ENCODE results near the gene RGS19.

The RGS19 gene

DNA sequence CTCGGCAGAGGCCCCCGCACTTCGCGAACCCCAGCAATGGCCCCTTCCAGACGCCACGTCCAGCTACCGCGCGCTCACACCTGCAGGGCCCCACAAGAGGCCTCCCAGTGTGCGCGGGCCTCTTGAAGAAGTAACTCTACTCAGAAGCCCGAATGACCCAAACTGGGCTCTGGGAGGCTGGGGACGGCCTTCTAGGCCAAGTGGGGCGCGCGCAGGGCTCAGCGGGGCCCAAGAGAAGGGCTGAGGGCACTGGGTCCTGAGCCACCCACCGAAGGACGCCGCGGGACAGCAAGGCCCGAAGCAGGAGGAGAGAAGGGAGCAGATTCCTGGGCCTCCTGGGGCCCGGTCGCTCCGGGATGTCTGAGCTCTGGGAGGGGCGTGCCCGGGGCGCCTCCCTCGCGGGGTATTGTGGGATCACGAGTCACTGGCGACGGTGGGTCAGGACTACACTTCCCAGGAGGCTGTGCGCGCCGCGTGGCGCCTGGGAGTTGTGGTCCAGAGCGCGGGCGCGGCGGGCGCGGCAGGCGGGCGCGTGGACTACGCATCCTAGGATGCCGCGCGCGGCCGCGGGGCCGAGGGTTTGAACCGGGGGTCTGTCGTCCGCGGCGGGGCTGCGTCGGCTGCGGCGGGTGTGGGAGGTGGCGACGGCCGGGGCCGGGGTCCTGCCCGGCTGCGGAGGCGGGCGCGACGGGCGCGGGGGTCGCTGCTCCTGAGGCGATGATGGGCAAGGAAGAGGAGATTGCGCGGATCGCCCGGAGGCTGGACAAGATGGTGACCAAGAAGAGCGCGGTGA, 16.5 kb downstream of the RGS19 start, which contains the start of gene TCEA2:
Gene TCEA2 (plus strand): TSS at position 603 of the 793 bp plus-strand sequence. CDS start 115 bp downstream, at position 718.
- DNase-seq, result peak; percentile 90 to 94

DNA sequence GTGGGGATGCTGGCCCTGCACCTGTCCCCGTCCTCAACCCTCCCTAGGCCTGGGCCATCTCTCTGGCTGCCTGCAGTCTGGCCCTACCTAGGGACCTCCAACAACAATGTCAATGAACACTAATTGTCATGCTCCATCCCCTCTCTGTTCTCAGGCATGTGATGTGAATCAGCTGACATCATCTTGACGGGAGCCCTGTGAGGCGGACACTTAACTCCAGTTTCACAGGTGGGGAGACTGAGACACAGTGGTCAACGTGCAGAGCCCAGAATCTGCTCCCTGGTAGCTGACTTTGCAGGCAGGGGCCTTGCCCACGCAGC, 17.1 kb downstream of the RGS19 start:
- DNase-seq, result no peak

DNA sequence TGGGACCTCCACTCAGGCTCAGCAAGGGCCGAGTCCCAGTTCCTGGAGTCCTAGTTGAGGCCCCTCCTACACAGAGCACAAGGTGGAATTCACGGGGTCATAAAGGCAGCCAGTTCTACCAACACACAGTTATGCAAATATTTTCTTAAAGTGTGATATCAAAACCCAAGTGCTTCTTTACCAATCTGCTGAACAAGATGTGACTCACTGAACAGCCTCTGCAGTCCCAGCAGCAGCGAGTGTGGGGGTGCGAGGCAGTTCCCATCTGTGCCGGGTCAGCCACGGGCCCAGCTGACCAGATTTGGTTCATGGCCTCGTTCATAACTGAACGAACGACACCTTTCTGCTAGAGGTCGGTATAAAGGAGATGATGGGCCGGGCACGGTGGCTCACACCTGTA, 20.8 kb downstream of the RGS19 start:
- peak in 1 of 2 donors; percentile 49 for DNase-seq

DNA sequence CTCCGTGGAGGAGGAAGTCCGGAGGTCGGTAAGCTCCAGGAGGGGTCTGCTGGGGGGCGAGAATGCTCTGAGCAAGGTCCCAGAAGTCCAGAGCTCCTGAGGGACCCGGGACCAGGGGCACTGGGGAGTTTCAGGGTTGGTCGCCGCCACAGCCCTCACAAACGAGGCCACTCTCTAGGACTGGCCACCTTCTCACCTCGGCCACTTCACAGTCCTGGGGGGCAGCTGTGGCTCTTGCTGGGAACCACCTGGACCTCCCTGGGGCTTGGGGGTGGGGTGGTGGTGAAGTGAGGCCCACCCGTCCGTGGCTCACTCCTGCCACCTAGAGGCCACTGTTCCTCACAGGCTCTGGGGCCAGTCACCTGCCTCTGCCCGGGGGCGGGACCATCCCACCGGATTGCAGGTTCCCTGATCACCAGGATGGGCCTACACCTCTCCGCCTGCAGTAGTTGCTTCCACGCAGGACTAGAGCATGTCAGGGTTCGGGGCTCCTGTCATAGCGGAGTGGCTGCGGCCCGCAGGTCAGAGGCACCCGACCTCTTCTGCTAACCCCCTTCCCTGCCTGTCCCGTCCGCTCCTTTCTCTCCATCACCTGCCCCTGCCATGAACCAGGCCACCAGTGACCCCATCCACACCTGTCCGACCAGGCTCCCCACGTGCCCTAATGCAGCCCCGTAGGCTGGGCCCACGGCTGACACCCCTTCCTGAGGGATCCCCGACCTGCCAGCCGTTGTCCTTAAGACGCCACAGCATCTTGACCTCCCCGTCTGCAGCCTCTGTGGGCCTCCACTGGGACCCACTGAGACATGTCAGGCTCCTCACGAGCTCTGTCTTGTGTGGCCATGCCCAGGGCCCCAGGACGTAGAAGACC, 21.5 kb downstream of the RGS19 start:
- DNase-seq, result peak in 1 of 2 donors; percentile 71

DNA sequence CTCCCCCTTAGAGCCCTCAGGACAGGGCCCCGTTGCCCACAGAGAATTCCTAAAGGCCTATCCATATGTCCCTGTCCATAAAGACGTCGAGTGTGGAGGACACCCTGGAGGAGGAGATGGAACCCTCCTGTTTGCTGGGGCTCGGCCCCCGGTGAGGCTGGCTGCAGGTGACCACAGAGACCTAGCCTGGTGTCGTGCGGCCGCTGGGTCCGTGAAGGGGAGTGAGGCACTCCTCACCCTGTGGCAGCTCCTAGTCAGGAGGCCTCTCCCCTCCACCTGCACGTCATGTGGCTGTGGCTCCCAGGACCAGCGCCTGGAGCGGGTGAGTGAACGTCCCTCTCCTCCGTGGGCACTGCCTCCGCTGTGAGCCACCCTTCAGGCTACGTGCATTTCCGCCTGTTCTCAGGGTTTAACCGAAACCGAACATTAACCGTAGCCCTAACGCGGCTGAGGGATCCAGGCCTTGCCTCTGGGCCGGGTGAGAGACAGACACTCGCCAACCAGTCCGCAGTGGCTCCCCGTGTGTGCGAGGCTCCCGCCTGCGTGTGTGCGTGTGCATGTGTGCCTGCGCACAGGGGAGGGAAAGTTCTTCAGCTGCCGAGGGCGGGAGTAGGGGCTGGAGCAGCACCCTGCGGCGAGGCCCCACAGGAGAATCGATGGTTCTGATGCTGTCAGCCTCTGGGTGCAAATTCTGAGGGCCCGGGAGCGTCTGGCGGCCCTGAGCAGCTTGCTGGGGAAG, 22.3 kb downstream of the RGS19 start:
- DNase-seq, result no peak

DNA sequence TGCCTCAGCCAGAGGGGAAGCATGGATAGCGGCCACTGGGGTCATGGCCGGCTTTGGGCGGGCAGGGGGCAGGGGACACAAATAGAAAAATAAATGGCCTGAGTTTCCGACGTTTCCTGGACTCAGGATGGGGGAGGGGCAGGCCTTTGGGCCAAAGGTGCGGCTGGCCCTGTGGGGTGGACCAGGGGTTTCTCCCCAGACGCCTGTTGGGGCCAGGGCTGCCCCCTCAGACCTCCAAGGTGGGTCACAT, 22.8 kb downstream of the RGS19 start:
- DNase-seq, result no peak

DNA sequence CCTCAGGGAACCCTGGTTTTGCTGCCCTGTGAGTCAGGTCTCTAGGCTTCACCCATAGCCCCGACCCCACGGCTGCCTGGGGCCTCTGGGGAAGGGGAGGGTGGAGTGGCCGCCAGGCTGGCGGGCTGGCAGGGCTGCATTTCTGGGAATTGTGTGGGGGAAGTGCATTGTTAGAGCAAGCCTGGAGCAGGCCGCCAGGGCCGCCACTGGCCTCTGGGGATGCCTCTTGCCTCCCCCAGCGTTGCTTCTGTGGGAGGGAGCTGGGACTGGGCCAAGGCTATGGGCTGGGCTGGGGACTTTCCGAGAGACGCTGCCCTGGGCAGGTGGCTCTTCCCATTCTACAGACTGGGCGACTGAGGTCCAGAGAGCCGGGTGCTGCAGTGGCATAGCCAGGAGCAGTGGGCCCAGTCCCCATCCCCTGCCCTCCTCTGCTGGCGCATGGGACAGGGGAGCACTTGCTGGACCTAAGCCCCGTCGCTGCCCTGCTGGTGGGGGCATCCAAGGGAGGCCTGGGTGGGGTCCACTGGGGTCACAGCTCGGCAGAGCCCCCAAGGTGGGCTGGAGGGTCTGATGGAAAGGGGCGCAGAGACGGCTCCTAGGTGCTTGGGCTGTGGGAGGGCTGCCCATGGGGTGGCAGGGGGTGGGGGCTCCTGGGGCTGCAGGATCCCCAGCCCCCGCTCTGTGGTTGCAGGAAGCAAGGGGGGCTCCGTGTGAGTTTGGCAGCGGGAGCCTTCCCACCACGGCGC, 23.3 kb downstream of the RGS19 start:
- no peak for DNase-seq

DNA sequence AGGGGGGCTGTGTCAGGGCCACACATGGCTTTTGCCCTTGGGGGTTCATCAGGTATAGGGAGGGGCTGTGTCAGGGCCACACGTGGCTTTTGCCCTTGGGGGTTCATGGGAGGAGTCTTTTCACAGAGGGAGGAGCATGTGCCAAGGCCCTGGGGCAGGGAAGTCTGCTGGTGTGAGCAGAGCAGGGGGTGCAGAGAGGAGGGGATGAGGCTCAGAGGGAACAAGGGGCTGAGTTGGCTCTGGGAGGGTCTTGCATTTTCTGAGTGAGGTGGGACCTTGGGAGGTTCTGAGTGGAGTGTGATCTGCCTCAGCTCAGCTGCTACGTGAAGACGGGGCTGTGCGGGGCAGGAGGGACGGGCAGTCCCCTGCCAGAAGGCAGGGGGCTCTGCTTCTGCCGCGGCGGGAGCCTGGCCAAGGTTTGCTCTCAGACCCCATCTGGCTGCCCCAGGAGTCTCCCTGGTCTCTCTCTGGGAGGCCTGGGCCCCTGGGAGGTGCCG, 23.9 kb downstream of the RGS19 start:
- no peak for DNase-seq

DNA sequence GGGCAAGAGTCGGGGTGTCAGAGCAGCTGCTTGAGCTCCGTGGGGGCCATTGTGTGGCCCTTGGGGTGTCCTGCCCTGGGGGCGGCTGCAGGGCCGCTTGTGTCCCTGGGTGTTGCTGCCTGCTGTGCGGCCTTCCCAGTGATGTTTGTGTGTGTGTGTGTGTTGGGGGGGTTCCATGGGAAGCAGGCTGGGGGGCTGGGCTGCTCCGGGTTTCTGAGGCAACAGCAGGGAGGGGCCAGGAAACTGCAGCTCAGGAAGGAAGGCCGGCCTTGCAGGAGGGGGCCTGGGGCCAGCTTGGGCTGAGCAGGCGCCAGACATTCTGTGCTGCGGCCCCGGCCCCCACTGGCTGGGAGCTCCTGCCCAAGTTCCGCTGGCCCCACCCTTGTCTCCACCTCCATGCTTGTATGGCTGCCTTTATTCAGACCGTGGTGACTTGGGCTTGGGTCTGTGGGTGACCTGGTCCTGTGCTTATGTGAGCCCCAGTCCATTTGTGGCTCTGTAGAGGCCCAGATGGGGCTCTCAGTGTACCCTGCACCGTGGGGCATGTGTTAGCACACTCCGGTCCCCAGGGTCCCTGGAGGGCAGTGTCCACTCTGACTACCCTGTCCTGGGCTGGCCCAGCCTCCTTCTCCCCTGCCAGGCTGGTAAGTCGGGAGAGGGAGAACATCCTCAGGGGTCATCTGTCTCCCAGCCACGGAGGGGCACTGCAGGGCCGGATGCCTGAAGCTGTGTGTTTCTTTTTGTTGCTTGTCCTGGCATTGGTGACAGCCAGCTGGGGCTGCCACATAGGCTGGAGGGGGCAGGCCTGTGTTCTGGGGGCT, 25.3 kb downstream of the RGS19 start:
- DNase-seq, result no peak

DNA sequence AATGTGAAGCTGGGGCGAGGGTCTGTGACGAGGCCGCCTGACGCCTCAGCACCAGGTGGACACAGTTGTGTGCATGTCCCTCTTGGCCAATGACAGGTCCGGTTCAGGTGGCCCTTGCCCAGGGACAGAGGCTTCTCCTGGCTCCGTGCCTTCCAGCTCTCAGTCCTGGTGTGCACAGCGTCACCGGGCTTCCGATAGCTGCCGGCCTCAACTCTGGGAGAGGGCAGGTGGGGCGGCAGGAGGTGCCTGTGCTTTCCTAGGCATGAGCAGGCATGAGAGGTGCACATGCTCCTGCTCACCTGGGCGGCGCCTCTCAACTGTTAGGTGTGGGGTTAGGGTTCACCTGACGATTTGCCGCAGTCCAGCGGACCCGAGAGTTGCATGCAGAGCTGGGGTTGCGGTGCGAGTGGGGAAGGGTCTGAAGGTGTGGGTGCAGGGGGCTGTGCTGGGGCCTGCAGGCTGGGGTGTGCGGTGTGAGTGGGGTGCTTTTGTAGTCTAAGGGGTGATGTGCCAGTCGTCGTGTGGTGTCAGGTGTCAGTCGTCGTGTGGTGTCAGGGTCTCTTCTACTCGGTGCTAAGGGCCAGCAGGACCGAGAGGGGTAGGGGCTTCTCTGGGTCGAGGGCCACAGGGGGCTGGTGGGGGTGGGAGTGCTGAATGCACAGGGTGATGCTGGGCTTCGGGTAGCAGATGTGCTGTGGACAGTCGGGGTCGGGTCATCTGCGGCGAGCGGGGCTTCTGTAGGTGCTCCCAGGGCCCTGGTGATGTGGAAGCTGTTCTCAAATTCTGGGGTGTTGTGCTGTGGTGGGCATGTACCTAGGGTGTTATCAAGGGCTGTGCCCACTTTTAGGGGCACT, 26.1 kb downstream of the RGS19 start:
- no peak for DNase-seq

DNA sequence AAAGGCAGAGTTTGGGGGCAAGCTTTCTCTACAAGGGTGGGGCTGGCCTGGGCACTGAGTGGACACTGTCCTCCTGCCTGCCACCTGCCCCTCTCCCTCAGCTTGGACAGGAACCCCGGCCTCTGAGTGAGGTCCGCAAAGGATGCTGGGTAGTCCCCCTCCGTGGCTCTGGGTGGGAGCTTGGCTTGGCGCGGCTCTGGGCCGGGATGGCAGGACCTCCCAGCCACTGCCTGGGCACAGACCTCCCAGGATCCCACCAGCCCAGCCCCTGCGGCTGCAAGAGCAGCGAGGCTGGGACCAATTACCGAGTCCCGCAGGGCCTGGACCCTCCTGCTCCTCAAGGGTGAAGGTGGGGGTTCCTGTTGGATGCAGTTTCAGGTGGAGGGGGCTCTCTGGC, 27.0 kb downstream of the RGS19 start:
- no peak for DNase-seq

DNA sequence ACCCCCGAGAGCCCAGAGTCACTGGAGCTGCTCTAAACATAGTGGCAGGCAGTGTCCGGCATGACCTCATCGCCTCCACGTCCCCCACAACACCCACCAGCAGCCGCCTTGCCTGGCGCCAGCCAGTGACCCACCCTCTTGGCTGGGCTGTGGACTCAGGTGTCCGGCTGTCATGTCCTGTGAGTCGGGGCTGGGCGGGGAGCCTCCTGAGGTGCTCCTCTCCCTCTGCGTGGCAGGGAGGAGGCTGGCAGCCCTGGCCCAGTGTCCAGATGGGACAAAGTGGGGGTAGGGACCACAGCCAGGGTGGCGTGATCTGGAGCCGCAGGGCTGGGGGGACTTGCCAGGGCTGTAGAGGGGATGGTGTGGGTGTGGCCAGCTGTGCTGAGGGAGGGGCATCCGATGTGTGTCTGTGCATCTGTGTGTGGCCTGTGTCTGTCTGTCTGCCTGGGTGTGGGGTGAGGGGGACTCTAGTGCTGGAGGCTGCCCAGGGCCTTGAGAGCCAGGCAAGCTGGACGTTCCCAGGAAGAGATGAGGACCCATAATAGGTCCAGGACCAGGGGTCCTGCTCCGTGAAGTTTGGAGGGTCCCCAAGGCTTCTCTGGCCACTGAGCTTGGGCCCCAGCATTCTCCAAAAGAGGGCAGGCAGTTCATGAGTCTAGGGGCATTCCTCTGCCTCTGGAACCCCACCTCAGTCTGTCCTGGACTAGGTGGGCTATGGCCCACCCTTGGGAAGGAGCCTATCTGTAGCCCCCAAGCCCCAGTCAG, 27.6 kb downstream of the RGS19 start:
- DNase-seq, result no peak

DNA sequence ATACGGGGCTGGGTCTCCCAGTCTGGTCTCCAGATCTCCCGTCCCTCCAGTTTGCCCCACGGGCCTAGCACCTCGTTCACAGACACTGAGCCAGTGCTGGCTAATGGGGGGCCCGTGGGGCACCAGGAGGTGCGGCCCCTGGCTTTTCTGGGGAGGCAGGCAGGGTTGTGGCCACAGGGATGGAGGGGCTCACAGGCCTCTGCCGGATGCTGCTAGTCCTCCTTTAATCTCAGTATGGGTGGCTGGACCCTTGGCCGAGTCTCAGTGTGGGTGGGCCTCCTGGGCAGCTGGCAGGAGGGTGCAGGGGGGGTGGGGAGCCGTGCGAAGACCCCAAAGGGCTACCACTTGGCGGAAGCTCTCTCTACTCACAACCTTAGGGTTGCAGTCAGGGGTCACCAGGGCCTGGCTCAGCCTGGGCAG, 28.3 kb downstream of the RGS19 start:
- no peak for DNase-seq

DNA sequence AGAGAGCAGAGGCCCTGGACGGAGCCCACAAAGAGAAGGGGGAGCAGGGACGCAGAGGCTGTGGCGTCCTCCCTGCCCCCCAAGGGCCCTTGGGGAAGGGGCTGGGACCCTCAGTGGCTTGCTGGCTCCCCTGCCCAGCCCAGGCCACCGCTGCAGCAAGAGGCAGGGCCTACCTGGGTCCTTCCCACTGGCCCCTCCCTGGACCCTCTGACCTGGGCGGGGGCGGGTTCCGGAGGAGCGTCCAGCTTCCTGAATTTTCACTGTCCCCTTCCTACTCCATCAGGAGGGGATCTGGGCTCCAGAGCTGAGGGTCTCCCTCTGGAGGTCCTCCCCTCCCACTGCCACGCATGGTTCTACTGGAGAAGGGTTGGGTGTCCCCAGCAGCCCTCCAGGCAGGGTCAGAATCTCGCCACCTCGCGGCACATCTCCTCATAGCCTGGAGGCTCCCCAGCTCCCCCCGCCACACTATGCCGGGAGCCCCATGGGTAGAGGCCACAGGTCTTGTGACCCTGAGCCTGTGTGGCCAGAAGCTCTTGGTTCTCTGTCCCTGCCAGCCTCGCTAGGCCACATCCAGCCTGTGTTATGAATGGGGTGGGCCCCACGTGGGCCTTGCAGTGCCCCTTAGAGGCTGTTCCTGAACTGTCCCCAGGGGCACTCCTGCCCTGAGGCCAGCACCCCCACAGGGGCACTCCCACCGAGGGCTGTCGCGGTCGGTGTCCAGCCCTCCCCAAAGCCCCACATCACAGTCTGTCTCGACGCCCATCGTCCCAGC, 28.9 kb downstream of the RGS19 start:
- DNase-seq, result no peak

DNA sequence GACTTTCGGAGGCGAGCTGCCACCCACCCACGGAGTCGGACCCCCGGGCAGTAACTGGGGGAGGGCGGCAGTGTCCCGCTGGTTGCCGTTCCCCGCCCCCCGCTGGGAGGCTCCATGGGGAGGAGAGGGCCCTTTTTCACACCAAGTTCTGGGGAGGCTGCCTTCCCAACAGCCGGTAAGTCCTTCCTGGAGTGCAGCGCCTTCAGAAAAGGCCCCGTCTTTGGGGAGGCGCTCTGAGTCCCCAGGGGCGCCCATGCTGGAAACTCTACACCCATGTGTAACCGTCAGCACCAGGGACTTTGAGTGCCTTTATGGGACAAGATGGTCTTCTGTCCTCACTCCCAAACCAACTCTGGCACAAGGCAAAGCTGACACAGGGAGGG, 29.4 kb downstream of the RGS19 start:
- DNase-seq, result no peak

DNA sequence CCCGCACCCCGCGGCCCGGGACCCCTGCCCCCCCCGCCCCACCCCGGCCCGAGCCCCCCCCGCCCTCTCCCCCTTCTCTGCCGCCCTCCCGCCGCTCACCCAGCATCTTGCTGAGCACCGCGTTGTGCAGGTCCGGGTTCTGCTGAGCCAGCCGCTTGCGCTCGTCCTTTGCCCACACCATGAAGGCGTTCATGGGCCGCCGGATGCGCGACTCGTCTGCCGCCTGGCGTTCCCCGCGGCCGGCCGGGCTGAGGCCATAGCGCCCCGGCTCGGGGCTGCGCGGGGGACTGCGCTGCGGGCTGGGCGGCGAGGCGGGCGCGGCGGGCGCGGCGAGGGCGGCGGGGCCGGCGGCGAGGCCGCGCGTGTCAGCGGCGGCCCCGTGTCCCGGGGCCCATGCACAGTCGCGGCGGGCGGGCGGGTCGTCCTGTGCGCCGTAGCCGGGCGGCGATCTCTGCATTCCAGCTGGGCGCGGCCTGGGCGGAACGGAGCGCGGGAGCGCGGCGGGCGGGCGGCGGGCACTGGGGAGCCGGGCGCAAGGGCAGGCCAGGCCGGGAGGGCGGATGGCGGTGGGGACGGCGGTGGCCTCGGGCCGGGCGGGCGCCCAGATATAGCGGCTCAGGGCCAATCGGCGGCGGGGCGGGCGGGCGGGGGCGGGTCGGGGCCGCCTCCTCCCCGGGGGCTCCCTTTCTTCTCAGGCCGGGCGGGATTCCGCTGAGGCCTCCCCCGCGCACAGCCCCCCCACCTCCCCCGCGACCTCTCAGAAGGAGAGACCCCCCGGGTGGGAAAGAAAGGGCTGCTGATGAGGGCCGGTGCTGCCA, 30.0 kb downstream of the RGS19 start, which contains the start of gene SOX18:
Gene SOX18 (minus strand): TSS at position 580 of the 818 bp plus-strand sequence. CDS start 123 bp downstream, at position 457.
- no peak for DNase-seq

DNA sequence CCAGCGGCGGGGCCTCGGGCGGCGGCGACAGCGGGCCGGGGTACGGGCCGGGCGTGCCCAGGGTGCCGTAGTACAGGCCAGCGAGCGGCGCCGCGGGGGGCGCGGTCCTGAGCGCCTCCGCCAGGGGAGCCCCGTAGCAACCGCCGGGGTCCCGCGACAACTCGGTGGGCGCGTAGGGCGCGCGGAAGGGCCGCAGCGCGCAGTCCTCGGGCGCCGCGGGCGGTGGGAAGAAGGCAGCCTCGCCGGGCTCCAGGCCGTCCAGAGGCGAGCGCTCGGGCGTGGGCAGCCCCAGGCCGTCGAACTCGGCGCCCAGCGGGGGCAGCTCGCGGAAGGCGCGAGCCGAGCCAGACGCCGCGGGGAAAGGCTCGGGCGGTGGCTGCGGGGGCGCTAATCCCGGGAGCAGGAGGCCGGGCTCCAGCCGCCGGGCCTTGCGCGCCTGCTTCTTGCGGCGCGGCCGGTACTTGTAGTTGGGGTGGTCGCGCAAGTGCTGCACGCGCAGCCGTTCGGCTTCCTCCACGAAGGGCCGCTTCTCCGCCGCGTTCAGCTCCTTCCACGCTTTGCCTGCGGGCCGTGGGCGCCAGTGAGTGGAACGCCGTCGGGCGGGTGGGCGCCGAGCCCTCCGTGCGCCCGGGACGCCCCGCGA, 30.8 kb downstream of the RGS19 start:
- DNase-seq, result no peak

DNA sequence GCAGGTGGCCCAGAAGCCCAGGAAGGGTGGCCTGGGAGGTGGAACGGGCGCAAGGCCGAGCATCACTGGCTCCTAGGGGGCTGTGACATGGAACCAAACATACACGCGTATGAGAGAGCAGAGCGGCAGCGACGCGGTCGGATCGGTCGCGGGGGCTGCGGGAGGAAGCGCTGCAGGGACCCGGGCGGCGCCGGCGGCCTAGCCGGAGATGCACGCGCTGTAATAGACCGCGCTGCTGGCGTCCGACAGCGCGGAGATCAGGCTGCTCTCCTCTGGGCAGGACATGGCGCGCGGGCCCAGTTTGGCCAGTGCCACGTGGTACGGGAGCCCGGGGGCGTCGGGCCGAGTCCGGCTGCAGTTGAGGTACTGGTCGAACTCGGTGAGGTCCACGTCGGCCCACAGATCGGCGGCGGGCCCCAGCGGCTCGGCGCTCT, 31.3 kb downstream of the RGS19 start:
- DNase-seq, result no peak
